GM12878 (cell line): Measurements from ENCODE around the gene KRCC1.

Experiments
- REST ChIP-seq: IDR thresholded peaks from 2 replicates; pipeline ENCODE4 v1.6.1; 2012; ENCODE audit warnings: mild to moderate bottlenecking, low read depth, low read length
- ZSCAN29 ChIP-seq: fragments of 450-650 bp; IDR thresholded peaks from 2 replicates; pipeline ENCODE4 v1.6.1; 2017; ENCODE audit warnings: mild to moderate bottlenecking, moderate library complexity

GRCh38 chr2:88018909-88019308 is 36.7 kb downstream of the KRCC1 start:
- TF ChIP-seq ZSCAN29 = no peak
- TF ChIP-seq REST = no peak
